ENCODE results near the gene TPGS2. TPM values are rescaled to one million over a fixed set of nuclear protein-coding genes. Genes with fewer than 3 reads are reported as not detected.

Gene TPGS2
- total and polyA plus RNA-seq, 2 of the 8 experiments (the other 6 are each of a cell fraction or from before 2014, with no cell fraction given) = 151 to 273 TPM

DNA sequence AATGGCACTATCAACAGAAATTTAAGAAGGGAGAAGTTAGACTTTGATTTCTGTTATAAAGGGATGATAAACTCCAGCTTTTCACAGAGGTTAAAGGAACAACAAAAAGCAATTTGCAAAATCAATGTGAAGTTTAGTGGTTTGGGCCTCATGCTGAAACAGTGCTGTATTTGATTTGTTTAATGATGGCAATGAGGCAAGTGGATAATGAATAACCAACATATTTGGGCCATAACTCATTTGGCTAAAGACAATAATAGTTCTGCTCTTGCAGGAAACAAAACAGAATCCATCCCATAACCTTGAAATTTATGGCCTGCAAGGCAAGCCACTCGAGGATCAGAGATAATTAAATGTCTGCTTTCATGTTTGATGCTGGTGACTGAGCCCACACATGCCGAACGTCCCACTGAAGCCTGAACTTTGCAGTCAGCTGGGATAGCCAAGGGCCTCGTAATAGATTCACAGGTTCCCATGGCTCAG, 56.5 kb downstream of the TPGS2 start:
- 90% methylated on average over 4 of the region's 4 CpGs; no CpG with 5 or more reads in 1 of the 2 experiments for WGBS, 2 experiments (ENCODE audit: extremely low coverage in 1 of 2, insufficient coverage in 1 of 2, insufficient read length in 1 of 2, insufficient replicate concordance in 2 of 2, low coverage in 1 of 2, low lambda C conversion rate in 2 of 2, missing lambda C conversion rate in 1 of 2)
- H3K27me3 ChIP-seq (replicated peaks in 1 of 4; ENCODE audit: control insufficient read depth in 3 of 4, extremely low read depth in 1 of 4, insufficient read depth in 3 of 4, low read length in 3 of 4) = no peaks in the 10 kb centered on the region
- CTCF ChIA-PET (ENCODE audit: partially characterized antibody) = no interaction called here
- TF ChIP-seq RFX5 (IDR thresholded peaks at IDR 0.05; ENCODE audit: borderline replicate concordance, low read depth, low read length) (no peak), HDAC6 (IDR thresholded peaks at IDR 0.05; ENCODE audit: low read depth, low read length) (no peak), CBX5 (IDR thresholded peaks at IDR 0.05; ENCODE audit: low read depth, low read length) (no peak), POLR2A (IDR thresholded peaks at IDR 0.05; ENCODE audit: control extremely low read depth in 1 of 2, low read depth in 2 of 2, low read length in 2 of 2) (no peak), SIX5 (IDR thresholded peaks at IDR 0.05; ENCODE audit: low read depth, low read length) (no peak), JUND (IDR thresholded peaks at IDR 0.05; ENCODE audit: low read length) (no peak)
- H3K79me2 ChIP-seq (ENCODE audit: control insufficient read depth in 1 of 2, insufficient read depth in 2 of 2, low read length in 2 of 2) = no peaks in the 10 kb centered on the region
- H2AFZ ChIP-seq (ENCODE audit: low read length) = no peak overlapping the region
- H2BK15ac ChIP-seq (ENCODE audit: low read length) = no peak overlapping the region
- no peak overlapping the region for H2BK20ac ChIP-seq (ENCODE audit: low read length)
- POLR2A ChIA-PET (ENCODE audit: partially characterized antibody) = no interaction called here
- no peak overlapping the region for H4K8ac ChIP-seq (ENCODE audit: extremely low read depth, insufficient read depth, low read length)
- H3K14ac ChIP-seq (ENCODE audit: insufficient read length) = no peak overlapping the region
- H3K23me2 ChIP-seq (ENCODE audit: low read depth, low read length) = no peaks in the 10 kb centered on the region
- no peak overlapping the region for H2AK5ac ChIP-seq (ENCODE audit: low read depth, low read length)
- H3K4me1 ChIP-seq (replicated peaks in 1 of 4; ENCODE audit: control insufficient read depth in 3 of 4, insufficient read depth in 4 of 4, low read length in 3 of 4) = no peaks in the 10 kb centered on the region
- no peaks in the 10 kb centered on the region for H3K9me3 ChIP-seq (ENCODE audit: insufficient read depth in 2 of 2, low read depth in 1 of 2, low read length in 1 of 2)
- no peak overlapping the region for H4K91ac ChIP-seq (replicated peaks; ENCODE audit: insufficient read length, low read length)
- H3K4me2 ChIP-seq (ENCODE audit: insufficient read depth in 1 of 2, low read depth in 2 of 2, low read length in 2 of 2) = no peak overlapping the region
- H3K23ac ChIP-seq (ENCODE audit: insufficient read length) = no peak overlapping the region
- no peak overlapping the region for H3K9ac ChIP-seq (replicated peaks in 1 of 4; ENCODE audit: extremely low read depth in 1 of 4, low read depth in 3 of 4, low read length in 3 of 4)
- H4K5ac ChIP-seq (ENCODE audit: insufficient read length, low read depth, low read length) = no peak overlapping the region
- DNase-seq (ENCODE audit: low read depth in 1 of 2, low spot score in 2 of 2) = no peak
- H3K56ac ChIP-seq (replicated peaks; ENCODE audit: insufficient read length, low read depth, low read length) = no peak overlapping the region
- H2BK5ac ChIP-seq (ENCODE audit: low read depth, low read length) = no peak overlapping the region
- H3K79me1 ChIP-seq (ENCODE audit: low read depth, low read length) = no peaks in the 10 kb centered on the region
- H3K27ac ChIP-seq (ENCODE audit: low read depth, low read length) = no peak overlapping the region
- H2BK120ac ChIP-seq (replicated peaks; ENCODE audit: low read depth, low read length) = no peak overlapping the region
- H3K4me3 ChIP-seq (ENCODE audit: extremely low read depth in 1 of 4, insufficient read depth in 2 of 4, low read depth in 3 of 4, low read length in 4 of 4) = no peak overlapping the region
- H3K18ac ChIP-seq (ENCODE audit: extremely low read depth, low read length) = no peak overlapping the region
- H3K36me3 ChIP-seq (ENCODE audit: control insufficient read depth in 2 of 4, insufficient read depth in 4 of 4, low read length in 3 of 4) = no peaks in the 10 kb centered on the region
- no peak for FAIRE-seq
- no peaks in the 10 kb centered on the region for H4K20me1 ChIP-seq (replicated peaks in 1 of 2; ENCODE audit: control insufficient read depth in 1 of 2, insufficient read depth in 2 of 2, low read length in 2 of 2)
- H3K4ac ChIP-seq (replicated peaks; ENCODE audit: insufficient read length, low read depth, low read length) = no peak overlapping the region
- no peak overlapping the region for H2BK12ac ChIP-seq (ENCODE audit: low read depth, low read length)

Measured in H1 (cell line).